ENCODE results near the gene MAMDC4.

MAMDC4 gene

GRCh38 chr9:136846376-136847087, 5.6 kb upstream of the MAMDC4 start:
- peaks cover 18% of the 10 kb centered on the region for H3K36me3 ChIP-seq (ENCODE audit: insufficient read depth, low read length)
- peaks cover 33% of the 10 kb centered on the region for H3K4me1 ChIP-seq (ENCODE audit: insufficient read depth, low read length)
- peaks cover 15% of the 10 kb centered on the region for H4K20me1 ChIP-seq (ENCODE audit: insufficient read depth, low read length)
- no peak overlapping the region for H3K4me2 ChIP-seq (ENCODE audit: insufficient read depth, low read length)
- H3K4me3 ChIP-seq (ENCODE audit: low read depth in 1 of 2, low read length in 2 of 2), result no peak overlapping the region
- TF ChIP-seq EZH2 (IDR thresholded peaks at IDR 0.05; ENCODE audit: borderline replicate concordance, low read depth, low read length, severe bottlenecking), result no peak
- no peak for TF ChIP-seq CTCF (IDR thresholded peaks at IDR 0.05; ENCODE audit: borderline replicate concordance, extremely low read depth, low read length, poor library complexity, severe bottlenecking)
- H3K79me2 ChIP-seq (ENCODE audit: insufficient read depth, low read length), result peaks cover 6% of the 10 kb centered on the region
- H3K9me3 ChIP-seq (ENCODE audit: insufficient read depth, low read length, severe bottlenecking), result no peaks in the 10 kb centered on the region
- H3K27me3 ChIP-seq (ENCODE audit: insufficient read depth, low read length, poor library complexity), result no peaks in the 10 kb centered on the region
- ATAC-seq (ENCODE audit: insufficient read depth, low read depth) (no peak), DNase-seq (no peak)
- no peak overlapping the region for H2AFZ ChIP-seq (ENCODE audit: low read depth, low read length)
- no peak overlapping the region for H3K9ac ChIP-seq (ENCODE audit: low read depth, low read length)
- H3K27ac ChIP-seq (ENCODE audit: low read length), result no peak overlapping the region

GRCh38 chr9:136847088-136847825, 4.9 kb upstream of the MAMDC4 start:
- Histone ChIP-seq H4K20me1 (ENCODE audit: insufficient read depth, low read length) (peaks cover 15% of the 10 kb centered on the region), H3K4me2 (ENCODE audit: insufficient read depth, low read length) (peak overlapping the region; percentile 88), H3K9me3 (ENCODE audit: insufficient read depth, low read length, severe bottlenecking) (no peaks in the 10 kb centered on the region), H3K79me2 (ENCODE audit: insufficient read depth, low read length) (peaks cover 6% of the 10 kb centered on the region), H3K4me1 (ENCODE audit: insufficient read depth, low read length) (peaks cover 26% of the 10 kb centered on the region), H3K27me3 (ENCODE audit: insufficient read depth, low read length, poor library complexity) (no peaks in the 10 kb centered on the region), H3K9ac (ENCODE audit: low read depth, low read length) (peak overlapping the region; percentile 88), H3K36me3 (ENCODE audit: insufficient read depth, low read length) (peaks cover 23% of the 10 kb centered on the region), H3K4me3 (ENCODE audit: low read depth in 1 of 2, low read length in 2 of 2) (peak overlapping the region; percentile 70 to 98; a peak in 3 of 4 replicates), H3K27ac (ENCODE audit: low read length) (no peak overlapping the region), H2AFZ (ENCODE audit: low read depth, low read length) (peak overlapping the region; percentile 84; the same call in 1 of the 2 replicates)
- peak; percentile 31 for DNase-seq
- no peak for TF ChIP-seq CTCF (IDR thresholded peaks at IDR 0.05; ENCODE audit: borderline replicate concordance, extremely low read depth, low read length, poor library complexity, severe bottlenecking)
- no peak for TF ChIP-seq EZH2 (IDR thresholded peaks at IDR 0.05; ENCODE audit: borderline replicate concordance, low read depth, low read length, severe bottlenecking)
- ATAC-seq (ENCODE audit: insufficient read depth, low read depth), result no peak

- ATAC-seq (ENCODE audit: insufficient read depth, low read depth), result peak; percentile 52
- Histone ChIP-seq H3K27me3 (ENCODE audit: insufficient read depth, low read length, poor library complexity) (no peaks in the 10 kb centered on the region), H3K4me1 (ENCODE audit: insufficient read depth, low read length) (peaks cover 22% of the 10 kb centered on the region), H3K79me2 (ENCODE audit: insufficient read depth, low read length) (peaks cover 6% of the 10 kb centered on the region), H4K20me1 (ENCODE audit: insufficient read depth, low read length) (peaks cover 15% of the 10 kb centered on the region), H3K36me3 (ENCODE audit: insufficient read depth, low read length) (peaks cover 23% of the 10 kb centered on the region), H3K4me2 (ENCODE audit: insufficient read depth, low read length) (peak overlapping the region; percentile 88), H2AFZ (ENCODE audit: low read depth, low read length) (peak overlapping the region; percentile 84), H3K4me3 (ENCODE audit: low read depth in 1 of 2, low read length in 2 of 2) (peak overlapping the region; percentile 70 to 98), H3K27ac (ENCODE audit: low read length) (peak overlapping the region; percentile 76), H3K9me3 (ENCODE audit: insufficient read depth, low read length, severe bottlenecking) (no peaks in the 10 kb centered on the region), H3K9ac (ENCODE audit: low read depth, low read length) (peak overlapping the region; percentile 88)
- TF ChIP-seq CTCF (IDR thresholded peaks at IDR 0.05; ENCODE audit: borderline replicate concordance, extremely low read depth, low read length, poor library complexity, severe bottlenecking) (no peak), EZH2 (IDR thresholded peaks at IDR 0.05; ENCODE audit: borderline replicate concordance, low read depth, low read length, severe bottlenecking) (no peak)
- peak; percentile 84 for DNase-seq
Observed at GRCh38 chr9:136847826-136848392, 4.2 kb upstream of the MAMDC4 start.

All from DND-41 (cell line).